T-helper 2 cell treated with Interferon-gamma antibody and Interleukin-4, amounts not matched to agents 100 ng/mL and 5 ng/mL, for 36 hours (primary cell): Measurements from ENCODE around the gene DYNC1LI1. TPM values are rescaled to one million over a fixed set of nuclear protein-coding genes. Genes with fewer than 3 reads are reported as not detected.

Source experiments
- intact Hi-C: fragments of 100-400 bp; cut with micrococcal nuclease; formaldehyde crosslinking; loops from one replicate; pipeline ENCODE4 v1.15.1; 2023
- total RNA-seq: library from RNA; stranded (reverse); gene quantifications from 2 replicates; pipeline ENCODE4 v1.2.3, GENCODE V29; 2022

The DYNC1LI1 gene
- total RNA-seq, 1 donor from 2014 or later, result 30.5 TPM

- intact Hi-C loops, result no loop called here
These were observed 14.0 kb upstream of the DYNC1LI1 start for GRCh38 chr3:32584660-32585059.

GRCh38 chr3:32583708-32584107, 13.1 kb upstream of the DYNC1LI1 start:
- intact Hi-C loops, result no loop called here

DNA sequence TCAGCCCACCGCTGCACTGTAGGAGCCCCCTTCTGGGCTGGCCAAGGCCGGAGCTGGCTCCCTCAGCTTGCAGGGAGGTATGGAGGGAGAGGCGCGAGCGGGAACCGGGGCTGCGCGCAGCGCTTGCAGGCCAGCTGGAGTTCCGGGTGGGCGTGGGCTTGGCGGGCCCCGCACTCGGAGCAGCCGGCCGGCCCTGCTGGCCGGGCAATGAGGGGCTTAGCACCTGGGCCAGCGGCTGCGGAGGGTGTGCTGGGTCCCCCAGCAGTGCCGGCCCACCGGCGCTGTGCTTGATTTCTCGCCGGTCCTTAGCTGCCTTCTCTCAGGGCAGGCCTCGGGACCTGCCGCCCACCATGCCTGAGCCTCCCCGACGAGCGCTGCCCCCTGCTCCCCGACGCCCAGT, 8.0 kb upstream of the DYNC1LI1 start:
- intact Hi-C loops, result loop anchor here (10.0 kb wide), 1 partner anchor 344 kb away; the partner anchor contains the start of gene CMTM8

GRCh38 chr3:32577581-32578556, 7.2 kb upstream of the DYNC1LI1 start:
- intact Hi-C loops, result loop anchor here (10.0 kb wide), 1 partner anchor 343 kb away; the partner anchor contains the start of gene CMTM8

GRCh38 chr3:32577174-32577573, 6.5 kb upstream of the DYNC1LI1 start:
- intact Hi-C loops, result loop anchor here (10.0 kb wide), 1 partner anchor 342 kb away; the partner anchor contains the start of gene CMTM8

- intact Hi-C loops, result loop anchor here (10.0 kb wide), 1 partner anchor 341 kb away; the partner anchor contains the start of gene CMTM8
These were observed 4.9 kb upstream of the DYNC1LI1 start for GRCh38 chr3:32575451-32576113.

GRCh38 chr3:32571192-32571485, 481 bp upstream of the DYNC1LI1 start:
- intact Hi-C loops, result loop anchor here (2.0 to 10.0 kb wide), 3 partner anchors 179 to 464 kb away; partner anchors contain the start of genes CMTM7, CMTM8 and GPD1L

GRCh38 chr3:32569540-32570420, 878 bp downstream of the DYNC1LI1 start:
- intact Hi-C loops, result loop anchor here (1.0 to 10.0 kb wide), 7 partner anchors 67 to 1037 kb away; partner anchors contain the start of genes CMTM6, CMTM7, CMTM8 and CNOT10

DNA sequence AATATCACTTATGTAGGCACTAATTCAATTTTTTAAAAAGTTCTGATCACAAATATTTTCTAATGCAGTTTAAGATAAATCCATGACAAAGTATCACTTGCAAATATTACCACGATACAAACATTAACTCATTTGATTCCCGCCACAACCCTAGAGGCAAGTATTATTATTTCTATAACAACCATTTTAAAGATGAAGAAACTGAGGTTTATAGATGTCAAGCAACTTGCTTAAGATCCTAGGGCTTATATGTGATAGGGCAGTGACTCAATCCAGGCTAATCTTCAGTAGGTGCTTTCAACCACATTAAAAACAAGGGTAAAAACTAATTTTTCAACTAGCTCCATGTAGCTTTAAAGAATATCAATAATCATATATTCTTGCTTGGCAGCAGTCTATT, 1.7 kb downstream of the DYNC1LI1 start:
- intact Hi-C loops, result no loop called here

- intact Hi-C loops, result no loop called here
These were observed 6.5 kb downstream of the DYNC1LI1 start for GRCh38 chr3:32564195-32564594.

DNA sequence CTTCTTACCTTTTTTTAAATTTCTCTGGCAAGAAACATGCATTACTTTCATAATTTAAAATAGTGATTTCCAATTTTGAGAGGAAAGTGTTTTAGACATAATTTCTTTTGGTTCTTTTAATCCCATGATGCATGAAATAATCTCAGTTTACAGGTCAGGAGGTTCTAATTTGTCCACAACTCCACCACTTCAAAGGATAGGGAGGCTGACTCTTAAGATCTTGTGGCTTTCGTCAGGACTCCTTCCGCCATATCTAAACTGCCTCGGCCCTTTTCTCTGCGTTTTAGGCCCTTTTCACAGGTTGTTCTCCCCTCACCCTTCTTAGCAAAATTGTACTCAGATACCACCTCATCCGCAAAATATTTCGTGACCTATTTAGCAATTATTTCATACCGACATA, 8.0 kb downstream of the DYNC1LI1 start:
- intact Hi-C loops, result no loop called here

GRCh38 chr3:32557640-32558352, 12.9 kb downstream of the DYNC1LI1 start:
- intact Hi-C loops, result no loop called here

DNA sequence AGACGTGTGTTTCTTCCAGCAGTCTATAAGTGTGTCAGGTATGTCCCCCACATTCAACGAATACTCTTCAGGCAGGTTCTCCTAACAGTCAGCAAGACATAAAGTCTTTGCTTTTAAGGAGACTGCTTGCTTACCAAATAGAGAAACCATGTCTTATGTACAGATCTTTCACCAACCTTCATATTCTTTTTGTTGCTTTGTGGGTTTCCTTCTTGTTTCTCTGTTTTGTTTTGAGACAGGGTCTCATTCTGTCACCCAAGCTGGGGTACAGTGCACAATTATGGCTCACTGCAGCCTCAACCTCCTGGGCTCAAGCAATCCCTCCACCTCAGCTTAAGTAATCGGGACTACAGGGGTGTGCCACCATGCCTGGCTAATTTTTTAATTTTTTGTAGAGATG, 14.3 kb downstream of the DYNC1LI1 start:
- intact Hi-C loops, result no loop called here

DNA sequence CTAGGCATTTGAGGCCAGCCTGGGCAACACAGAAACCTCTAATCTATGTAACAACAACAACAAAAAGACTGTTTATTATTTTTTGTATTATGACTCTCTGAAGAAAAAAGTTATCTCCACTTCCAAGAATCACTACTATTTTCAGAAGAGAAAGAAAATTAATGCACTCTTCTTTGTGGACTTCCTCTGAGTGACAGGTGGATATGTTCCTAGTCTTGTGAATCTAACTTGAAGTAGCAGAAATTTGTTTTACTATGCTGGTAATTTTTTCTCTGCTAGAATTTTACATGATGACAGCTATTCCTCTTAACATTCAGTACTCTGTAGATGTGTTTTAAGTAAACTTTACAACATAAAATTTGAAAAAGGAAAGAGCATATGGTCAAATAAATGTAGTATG, 16.7 kb downstream of the DYNC1LI1 start:
- intact Hi-C loops, result no loop called here

GRCh38 chr3:32553459-32553858, 17.2 kb downstream of the DYNC1LI1 start:
- intact Hi-C loops, result no loop called here

- intact Hi-C loops, result no loop called here
These were observed 18.6 kb downstream of the DYNC1LI1 start for GRCh38 chr3:32552013-32552412.

DNA sequence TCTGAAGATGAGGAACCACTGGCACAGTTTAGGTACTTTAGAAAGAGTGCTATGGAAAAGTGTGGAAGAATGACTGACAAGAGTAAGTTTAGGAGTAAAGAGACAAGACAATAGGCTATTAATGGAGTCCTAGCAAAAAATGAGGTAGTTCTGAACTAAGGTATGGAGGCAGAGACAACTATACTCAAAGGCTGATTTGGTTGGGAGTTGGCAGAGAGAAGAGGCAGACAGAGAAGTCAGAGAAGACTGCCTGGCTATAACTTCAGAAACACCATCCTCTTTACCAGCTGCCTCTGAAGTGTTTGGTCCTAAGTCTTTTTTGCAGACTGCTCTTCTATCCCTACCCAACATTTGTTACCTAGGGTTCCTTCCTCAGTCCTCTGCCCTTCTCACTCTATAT, 19.2 kb downstream of the DYNC1LI1 start:
- intact Hi-C loops, result no loop called here

- intact Hi-C loops, result no loop called here
These were observed 19.6 kb downstream of the DYNC1LI1 start for GRCh38 chr3:32551087-32551486.

DNA sequence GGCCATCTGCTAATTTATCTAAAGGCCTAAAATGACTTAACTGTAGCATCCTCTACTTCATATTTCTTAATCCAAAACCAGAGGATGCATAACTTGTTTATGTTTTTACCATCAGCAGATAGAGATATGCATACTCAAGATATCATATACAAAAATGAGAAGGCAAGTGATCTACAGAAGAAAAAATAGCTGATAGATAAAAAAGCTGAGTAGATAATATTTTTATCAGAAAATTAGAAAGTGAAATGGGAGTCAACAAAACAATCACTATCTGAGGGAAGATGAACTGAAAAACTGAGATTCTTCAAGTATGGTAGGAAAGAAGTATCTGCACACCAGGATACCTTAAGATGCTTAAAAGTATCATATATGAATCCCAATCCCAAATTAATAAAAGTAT, 25.4 kb downstream of the DYNC1LI1 start:
- intact Hi-C loops, result no loop called here

DNA sequence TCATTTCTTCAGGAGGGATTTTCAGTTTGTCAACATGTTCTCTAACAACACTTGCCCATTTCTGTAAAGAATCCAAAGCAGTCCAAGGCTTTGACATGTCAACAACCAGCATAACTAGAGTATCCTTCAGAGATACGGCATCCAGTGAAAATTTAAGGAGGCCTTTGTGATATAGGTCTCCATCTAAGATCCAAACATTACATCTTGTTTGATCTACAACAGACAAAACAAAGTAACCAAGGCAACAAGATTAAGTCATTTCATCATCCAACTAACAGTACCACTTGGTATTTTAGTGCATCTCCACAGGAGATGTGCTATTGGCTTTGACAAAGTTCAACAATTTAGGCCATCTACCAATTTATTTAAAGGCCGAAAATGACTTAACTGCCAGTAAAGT, 25.8 kb downstream of the DYNC1LI1 start:
- intact Hi-C loops, result no loop called here

DNA sequence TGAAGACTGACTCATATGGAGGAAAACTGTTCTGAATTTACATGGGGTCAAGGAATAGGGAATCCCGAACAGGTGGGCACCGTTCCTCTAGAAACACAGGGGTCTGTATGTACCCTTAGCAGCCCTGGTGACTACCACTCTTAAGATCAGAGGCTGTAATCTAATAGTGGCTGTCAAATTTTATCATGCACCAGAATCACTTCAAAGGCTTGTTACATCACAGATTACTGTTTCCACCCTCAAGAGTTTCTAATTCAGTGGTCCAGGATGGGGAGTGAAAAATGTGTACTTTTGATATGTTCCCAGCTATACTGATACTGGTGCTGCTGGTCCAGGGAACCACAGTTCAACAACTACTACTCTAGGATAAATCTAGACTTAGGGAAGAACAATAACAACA, 27.9 kb downstream of the DYNC1LI1 start:
- intact Hi-C loops, result no loop called here
